K562 (cell line): ENCODE results near the gene TBC1D2. TPM values are rescaled to one million over a fixed set of nuclear protein-coding genes. Genes with fewer than 3 reads are reported as not detected.

ENCODE experiments used
- ARID1B ChIP-seq: fragments of 450-650 bp; IDR thresholded peaks from 2 replicates; pipeline ENCODE4 v1.6.1; 2016; ENCODE audit warnings: antibody characterized with exemption, mild to moderate bottlenecking, inconsistent platforms
- BHLHE40 ChIP-seq: IDR thresholded peaks from 2 replicates; pipeline ENCODE4 v1.6.1; 2011; ENCODE audit warnings: low read length, improper control_type of control experiment
- ELF4 ChIP-seq: fragments of 450-650 bp; formaldehyde crosslinking; IDR thresholded peaks from 2 replicates; pipeline ENCODE4 v1.4.0; 2022; ENCODE audit warnings: missing genetic modification characterization
- FOSL1 ChIP-seq: fragments of 200-800 bp; sonication (Bioruptor generic); conservative IDR thresholded peaks from 2 replicates; pipeline ENCODE4 v1.6.1; 2016; ENCODE audit warnings: missing genetic modification characterization, missing compliant biosample characterization
- HMGN3 ChIP-seq: IDR thresholded peaks from 2 replicates; pipeline ENCODE4 v1.6.1; 2011; ENCODE audit warnings: borderline replicate concordance, low read depth, mild to moderate bottlenecking, mixed read lengths, low read length; ENCODE audit not compliant: insufficient read length; ENCODE audit errors: extremely low read depth
- JUND ChIP-seq, 2 experiments: IDR thresholded peaks; 2 replicates in 1 of 2; 3 replicates in 1 of 2; pipeline ENCODE4 v1.6.1; 2011; ENCODE audit warnings: borderline replicate concordance in 2 of 2, low read depth in 2 of 2, low read length in 2 of 2, improper control_type of control experiment in 1 of 2, missing biosample characterization in 1 of 2, missing genetic modification characterization in 1 of 2, missing genetic modification reagents in 1 of 2
- KDM1A ChIP-seq, 2 experiments: fragments of 450-650 bp; IDR thresholded peaks; 2 replicates each; pipeline ENCODE4 v1.6.1; 2016; ENCODE audit warnings: mild to moderate bottlenecking in 2 of 2
- LEF1 ChIP-seq: fragments of 450-650 bp; IDR thresholded peaks from 2 replicates; pipeline ENCODE4 v1.6.1; 2016; ENCODE audit warnings: mild to moderate bottlenecking
- MITF ChIP-seq: IDR thresholded peaks from 2 replicates; pipeline ENCODE4 v1.6.1; 2014; ENCODE audit warnings: antibody characterized with exemption
- NCOA2 ChIP-seq, 2 experiments: fragments of 450-650 bp; IDR thresholded peaks; 2 replicates each; pipeline ENCODE4 v1.6.1; 2018; ENCODE audit warnings: mild to moderate bottlenecking in 2 of 2, moderate library complexity in 1 of 2; ENCODE audit not compliant: partially characterized antibody in 2 of 2
- NR2C2 ChIP-seq, 2 experiments: fragments of 200-800 bp in 1 of 2; sonication (Bioruptor generic) in 1 of 2; sonication (generic) in 1 of 2; formaldehyde crosslinking in 1 of 2; IDR thresholded peaks; 2 replicates each; pipeline versions ENCODE4 v1.6.1 to v1.8.0; 2016 to 2022; ENCODE audit warnings: mild to moderate bottlenecking in 1 of 2, missing compliant biosample characterization in 1 of 2, missing genetic modification characterization in 1 of 2, missing genetic modification reagents in 1 of 2
- NRF1 ChIP-seq, 2 experiments: fragments of 450-650 bp; IDR thresholded peaks in 1 of 2; conservative IDR thresholded peaks in 1 of 2; 2 replicates each; pipeline ENCODE4 v1.6.1; 2014; ENCODE audit warnings: mild to moderate bottlenecking in 2 of 2
- PKNOX1 ChIP-seq: fragments of 450-650 bp; IDR thresholded peaks from 2 replicates; pipeline ENCODE4 v1.6.1; 2016
- POLR2AphosphoS5 ChIP-seq: IDR thresholded peaks from 2 replicates; pipeline ENCODE4 v1.6.1; 2011; ENCODE audit warnings: mild to moderate bottlenecking, low read depth, low read length, moderate library complexity; ENCODE audit not compliant: control insufficient read depth, insufficient read depth
- PRPF4 ChIP-seq: fragments of 200-400 bp; formaldehyde crosslinking; IDR thresholded peaks from one replicate; pipeline ENCODE4 v1.6.1; 2017; ENCODE audit warnings: low read length, low read depth, mild to moderate bottlenecking; ENCODE audit not compliant: insufficient read depth, poor library complexity, severe bottlenecking
- SMAD1 ChIP-seq: fragments of 150-350 bp; IDR thresholded peaks from 2 replicates; pipeline ENCODE4 v1.6.1; 2014; ENCODE audit warnings: low read length, low read depth; ENCODE audit not compliant: partially characterized antibody
- SRSF9 ChIP-seq: fragments of 200-400 bp; formaldehyde crosslinking; IDR thresholded peaks from 2 replicates; pipeline ENCODE4 v1.6.1; 2017; ENCODE audit warnings: low read depth, low read length, borderline replicate concordance
- STAT5A ChIP-seq: IDR thresholded peaks from 2 replicates; pipeline ENCODE4 v1.6.1; 2012; ENCODE audit warnings: low read length, inconsistent platforms, borderline replicate concordance
- TAL1 ChIP-seq: fragments of 450-650 bp; IDR thresholded peaks from 2 replicates; pipeline ENCODE4 v1.6.1; 2016; ENCODE audit warnings: mild to moderate bottlenecking
- ZNF507 ChIP-seq: conservative IDR thresholded peaks from 2 replicates; pipeline ENCODE4 v1.6.1; 2017; ENCODE audit warnings: missing genetic modification characterization, missing compliant biosample characterization
- ZNF668 ChIP-seq: fragments of 250-450 bp; sonication (Bioruptor Pico); IDR thresholded peaks from 2 replicates; pipeline ENCODE4 v1.8.0; 2022; ENCODE audit warnings: mild to moderate bottlenecking, inconsistent platforms
- polyA plus RNA-seq, 8 experiments: library from polyadenylated mRNA; depleted of rRNA in 4 of 8; stranded (reverse) in 5 of 8; unstranded in 3 of 8; fragments of >200 nt; fragmentation: Nextera tagmentation in 2 of 8; fragmentation: Illumina TruSeq in 1 of 8; extraction: Ambion mirVana in 2 of 8; extraction: Trizol in 1 of 8; gene quantifications; 2 replicates each; pipeline versions ENCODE4 v1.2.1 to v1.2.3, GENCODE V29; 2011 to 2014; ENCODE audit warnings: inconsistent platforms in 1 of 8, missing spikeins in 1 of 8
- total RNA-seq, 7 experiments: library from RNA; depleted of rRNA in 6 of 7; stranded (reverse); fragments of >200 nt in 6 of 7; fragmentation: Illumina TruSeq in 2 of 7; extraction: Trizol in 2 of 7; gene quantifications; 2 replicates each; pipeline versions ENCODE4 v1.2.1 to v1.2.3, GENCODE V29; 2011 to 2021; ENCODE audit warnings: low replicate concordance in 1 of 7
- TF ChIP-seq, protein P1 (sequence below): sonication (generic); IDR thresholded peaks from 2 replicates; pipeline ENCODE4 v1.6.1; 2016
- TF ChIP-seq, protein P2 (sequence below): fragments of 450-650 bp; IDR thresholded peaks from 2 replicates; pipeline ENCODE4 v1.6.1; 2016; ENCODE audit warnings: low read depth, mild to moderate bottlenecking, moderate library complexity

Gene TBC1D2
- total and polyA plus RNA-seq, 9 of the 15 experiments (the other 6 are each of a cell fraction or from before 2014, with no cell fraction given), result 0.10 to 7.0 (median 2.5) TPM

- TF ChIP-seq, protein P1, sequence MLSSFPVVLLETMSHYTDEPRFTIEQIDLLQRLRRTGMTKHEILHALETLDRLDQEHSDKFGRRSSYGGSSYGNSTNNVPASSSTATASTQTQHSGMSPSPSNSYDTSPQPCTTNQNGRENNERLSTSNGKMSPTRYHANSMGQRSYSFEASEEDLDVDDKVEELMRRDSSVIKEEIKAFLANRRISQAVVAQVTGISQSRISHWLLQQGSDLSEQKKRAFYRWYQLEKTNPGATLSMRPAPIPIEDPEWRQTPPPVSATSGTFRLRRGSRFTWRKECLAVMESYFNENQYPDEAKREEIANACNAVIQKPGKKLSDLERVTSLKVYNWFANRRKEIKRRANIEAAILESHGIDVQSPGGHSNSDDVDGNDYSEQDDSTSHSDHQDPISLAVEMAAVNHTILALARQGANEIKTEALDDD, result peak; percentile 93
- TF ChIP-seq LEF1 (peak; percentile 33; the same call in 1 of the 2 replicates), STAT5A (peak; percentile 34; the same call in 1 of the 2 replicates), NR2C2 (CRISPR knock-in tag; IDR thresholded peaks at IDR 0.05) (no peak), NR2C2 (tag; IDR thresholded peaks at IDR 0.05) (peak; percentile 52), SMAD1 (no peak), ZNF668 (no peak), TAL1 (peak; percentile 43; the same call in 1 of the 2 replicates), MITF (peak; percentile 85), NCOA2 (IDR thresholded peaks at IDR 0.05; ENCODE audit: partially characterized antibody in 2 of 2) (no peak), ELF4 (CRISPR knock-in tag) (peak; percentile 61; the same call in 1 of the 2 replicates), POLR2AphosphoS5 (peak; percentile 66; the same call in 1 of the 2 replicates), ARID1B (peak; percentile 80), SRSF9 (no peak), NRF1 (conservative IDR thresholded peaks at IDR 0.05 in 1 of 2, IDR thresholded peaks at IDR 0.05 in 1 of 2) (peak; percentile 27 to 44; a peak in 3 of 4 replicates), HMGN3 (no peak), PRPF4 (no peak), BHLHE40 (peak; percentile 84), FOSL1 (tag) (peak; percentile 44; the same call in 1 of the 2 replicates), JUND (IDR thresholded peaks at IDR 0.05; ENCODE audit: borderline replicate concordance, low read depth, low read length) (peak; percentile 57; the same call in 1 of the 2 replicates), JUND (tag; IDR thresholded peaks at IDR 0.05; ENCODE audit: borderline replicate concordance, low read depth, low read length) (peak; percentile 67; the same call in 1 of the 3 replicates), KDM1A (IDR thresholded peaks at IDR 0.05) (peak in 1 of 2 experiments; percentile 35; a peak in 2 of 4 replicates), ZNF507 (tag) (no peak), PKNOX1 (peak; percentile 46)
- TF ChIP-seq, protein P2, sequence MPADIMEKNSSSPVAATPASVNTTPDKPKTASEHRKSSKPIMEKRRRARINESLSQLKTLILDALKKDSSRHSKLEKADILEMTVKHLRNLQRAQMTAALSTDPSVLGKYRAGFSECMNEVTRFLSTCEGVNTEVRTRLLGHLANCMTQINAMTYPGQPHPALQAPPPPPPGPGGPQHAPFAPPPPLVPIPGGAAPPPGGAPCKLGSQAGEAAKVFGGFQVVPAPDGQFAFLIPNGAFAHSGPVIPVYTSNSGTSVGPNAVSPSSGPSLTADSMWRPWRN, result peak; percentile 82
Measured at GRCh38 chr9:98240475-98240874, 15.0 kb downstream of the TBC1D2 start (continued).
